Astrocyte (in vitro differentiated cells and primary cell): Measurements from ENCODE around the gene ZBTB47.

ENCODE experiments used
- CTCF ChIP-seq: IDR thresholded peaks from 2 replicates; pipeline ENCODE4 v1.5.1; 2011; ENCODE audit warnings: low read depth, mild to moderate bottlenecking, inconsistent platforms, low read length, moderate library complexity; ENCODE audit not compliant: insufficient read depth
- EZH2 ChIP-seq: IDR thresholded peaks from 2 replicates; pipeline ENCODE4 v1.6.1; 2012; ENCODE audit warnings: mild to moderate bottlenecking, low read length, inconsistent platforms; ENCODE audit not compliant: insufficient read depth

DNA sequence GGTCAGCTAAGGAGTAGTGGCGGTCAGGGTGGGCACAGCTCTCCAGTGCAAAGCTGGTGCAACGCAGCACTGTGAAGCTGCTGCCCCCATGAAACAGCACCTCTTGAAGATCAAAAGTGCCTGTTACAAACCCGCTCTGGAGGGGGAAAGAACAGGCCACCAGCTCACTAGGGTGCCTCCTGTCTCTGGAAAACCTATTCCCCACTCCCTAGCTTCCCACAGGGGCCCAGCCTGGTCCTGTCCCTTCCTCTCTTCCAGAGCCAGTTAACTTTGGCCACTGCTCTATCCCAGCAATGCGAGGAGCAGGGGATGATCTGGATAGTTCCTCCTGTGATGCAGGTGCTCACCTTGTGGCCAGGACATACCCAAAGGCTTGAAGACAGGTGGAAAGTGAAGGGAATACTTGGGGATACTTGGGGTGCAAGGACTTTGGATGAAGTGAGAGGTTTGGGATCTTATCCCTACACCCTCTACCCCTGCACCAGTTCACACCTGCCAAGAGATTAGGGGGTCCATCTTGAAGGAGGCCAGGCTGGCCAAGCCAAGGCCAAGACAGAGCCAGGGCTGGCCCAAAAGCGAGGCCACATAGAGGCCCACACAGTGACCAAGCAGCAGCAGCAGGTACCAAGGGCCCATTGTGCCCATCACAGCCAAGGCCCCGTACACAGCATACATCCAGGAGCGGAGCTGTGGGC lies 44.9 kb downstream of the ZBTB47 start:
- TF ChIP-seq CTCF (no peak), EZH2 (no peak)
